Thymus (tissue), 11 donors: ENCODE measurements around the gene ARHGAP31. TPM values are rescaled to one million over a fixed set of nuclear protein-coding genes. Genes with fewer than 3 reads are reported as not detected.

ENCODE experiments used
- DNase-seq, 9 donors: peaks; one replicate each; pipeline ENCODE4 v3.0.0-alpha.2; 2013; ENCODE audit warnings: low spot score in 9 of 9, low read depth in 6 of 9, missing footprints in 1 of 9
- H3K27ac ChIP-seq, 2 donors: one replicate each; pipeline ENCODE4 v1.5.1; 2013; ENCODE audit warnings: control low read depth in 1 of 2, low read depth in 1 of 2, low read length in 1 of 2, mild to moderate bottlenecking in 1 of 2, moderate library complexity in 1 of 2
- H3K27me3 ChIP-seq, 2 donors: one replicate each; pipeline ENCODE4 v1.5.1; 2013; ENCODE audit warnings: low read length in 1 of 2; ENCODE audit not compliant: control insufficient read depth in 2 of 2, insufficient read depth in 1 of 2
- H3K36me3 ChIP-seq, 2 donors: one replicate each; pipeline ENCODE4 v1.5.1; 2013; ENCODE audit warnings: low read length in 1 of 2, mild to moderate bottlenecking in 1 of 2, moderate library complexity in 1 of 2; ENCODE audit not compliant: control insufficient read depth in 2 of 2, insufficient read depth in 2 of 2
- H3K4me1 ChIP-seq, 2 donors: one replicate each; pipeline ENCODE4 v1.5.1; 2013; ENCODE audit warnings: low read length in 2 of 2; ENCODE audit not compliant: control insufficient read depth in 2 of 2, insufficient read depth in 2 of 2
- H3K4me3 ChIP-seq, 2 donors: one replicate each; pipeline ENCODE4 v1.5.1; 2013; ENCODE audit warnings: low read length in 2 of 2, control low read depth in 1 of 2, mild to moderate bottlenecking in 1 of 2
- H3K9me3 ChIP-seq, 2 donors: one replicate each; pipeline ENCODE4 v1.5.1; 2013; ENCODE audit warnings: low read length in 1 of 2, mild to moderate bottlenecking in 1 of 2; ENCODE audit not compliant: control insufficient read depth in 2 of 2, insufficient read depth in 1 of 2
- WGBS: extraction: QIAGEN DNeasy Blood & Tissue Kit; methylation state at CpG from one replicate; pipeline ENCODE4 v1.1.7; 2013; 5-methylcytosine and 5-hydroxymethylcytosine counted together
- polyA plus RNA-seq: library from polyadenylated mRNA; stranded (reverse); fragments of 200-250 nt; gene quantifications from one replicate; pipeline ENCODE4 v1.2.3, GENCODE V29; 2013
- total RNA-seq: library from RNA; stranded (reverse); fragments of 120-200 nt; gene quantifications from one replicate; pipeline ENCODE4 v1.2.4, GENCODE V29; 2013
- donor health status: healthy.

ARHGAP31 gene
- total and polyA plus RNA-seq, 2 donors: 3.5 to 8.2 TPM

GRCh38 chr3:119443179-119443578 lies 149.0 kb downstream of the ARHGAP31 start:
- Histone ChIP-seq H3K27ac (no peak overlapping the region), H3K4me1 (no peaks in the 10 kb centered on the region), H3K9me3 (peaks cover 0 to 6% of the 10 kb centered on the region in 2 donors), H3K36me3 (peaks cover 21 to 45% of the 10 kb centered on the region in 2 donors), H3K4me3 (no peak overlapping the region), H3K27me3 (no peaks in the 10 kb centered on the region)
- no peak for DNase-seq

GRCh38 chr3:119444590-119444989 lies 150.4 kb downstream of the ARHGAP31 start:
- no peaks in the 10 kb centered on the region for H3K27me3 ChIP-seq
- 96% methylated on average over 2 of the region's 2 CpGs for WGBS

GRCh38 chr3:119453822-119454221 lies 159.6 kb downstream of the ARHGAP31 start:
- Histone ChIP-seq H3K27ac (no peak overlapping the region), H3K36me3 (peaks cover 30 to 57% of the 10 kb centered on the region in 2 donors), H3K4me1 (no peaks in the 10 kb centered on the region), H3K4me3 (no peak overlapping the region), H3K27me3 (no peaks in the 10 kb centered on the region), H3K9me3 (no peaks in the 10 kb centered on the region)
- DNase-seq: no peak
- WGBS: 100% methylated on average over 1 of the region's 1 CpG

More at GRCh38 chr3:119444590-119444989, 150.4 kb downstream of the ARHGAP31 start:
- H3K4me1 ChIP-seq: no peaks in the 10 kb centered on the region
- no peak for DNase-seq
- H3K36me3 ChIP-seq: peaks cover 21 to 52% of the 10 kb centered on the region in 2 donors
- H3K4me3 ChIP-seq: no peak overlapping the region
- no peak overlapping the region for H3K27ac ChIP-seq
- peaks cover 0 to 6% of the 10 kb centered on the region in 2 donors for H3K9me3 ChIP-seq

GRCh38 chr3:119456469-119456868 lies 162.3 kb downstream of the ARHGAP31 start:
- H3K27ac ChIP-seq: no peak overlapping the region
- WGBS: 97% methylated on average over 1 of the region's 1 CpG
- H3K27me3 ChIP-seq: no peaks in the 10 kb centered on the region
- DNase-seq: no peak
- peaks cover 35 to 65% of the 10 kb centered on the region in 2 donors for H3K36me3 ChIP-seq
- no peaks in the 10 kb centered on the region for H3K4me1 ChIP-seq
- H3K4me3 ChIP-seq: no peak overlapping the region
- H3K9me3 ChIP-seq: no peaks in the 10 kb centered on the region

GRCh38 chr3:119457246-119457645 lies 163.1 kb downstream of the ARHGAP31 start:
- no peak for DNase-seq
- 75% methylated on average over 4 of the region's 4 CpGs for WGBS
- peaks cover 0 to 4% of the 10 kb centered on the region in 2 donors for H3K4me1 ChIP-seq
- no peak overlapping the region for H3K27ac ChIP-seq
- peaks cover 35 to 71% of the 10 kb centered on the region in 2 donors for H3K36me3 ChIP-seq
- H3K4me3 ChIP-seq: no peak overlapping the region
- no peaks in the 10 kb centered on the region for H3K9me3 ChIP-seq
- no peaks in the 10 kb centered on the region for H3K27me3 ChIP-seq

GRCh38 chr3:119463171-119464169 lies 169.3 kb downstream of the ARHGAP31 start, which contains the start of gene TMEM39A:
TSS of gene TMEM39A (minus strand) at chr3:119463615. CDS start at chr3:119462074, 1,541 bp downstream.
- Histone ChIP-seq H3K27ac (peak within 1 kb of the TSS; percentile 81 to 90), H3K27me3 (no peaks in the 10 kb centered on the region), H3K9me3 (no peaks in the 10 kb centered on the region), H3K4me3 (peak within 1 kb of the TSS; percentile 77 to 95), H3K36me3 (peaks cover 7 to 23% of the 10 kb centered on the region in 2 donors), H3K4me1 (peaks cover 0 to 14% of the 10 kb centered on the region in 2 donors)
- WGBS: 4% methylated on average over 51 of the region's 51 CpGs
- peak; percentile 92 to 99 (median 97) for DNase-seq

GRCh38 chr3:119468041-119468440 lies 173.9 kb downstream of the ARHGAP31 start:
- H3K27me3 ChIP-seq: no peaks in the 10 kb centered on the region
- no peak overlapping the region for H3K4me3 ChIP-seq
- H3K4me1 ChIP-seq: peaks cover 6 to 24% of the 10 kb centered on the region in 2 donors
- H3K27ac ChIP-seq: no peak overlapping the region
- no peaks in the 10 kb centered on the region for H3K9me3 ChIP-seq
- 96% methylated on average over 2 of the region's 2 CpGs for WGBS
- DNase-seq: peak in 1 of 9 donors; percentile 7
- H3K36me3 ChIP-seq: peaks cover 9 to 19% of the 10 kb centered on the region in 2 donors

- Histone ChIP-seq H3K27me3 (no peaks in the 10 kb centered on the region), H3K36me3 (peaks cover 9 to 26% of the 10 kb centered on the region in 2 donors), H3K27ac (peak overlapping the region; percentile 46 to 80)
Observed at GRCh38 chr3:119469418-119470189, 175.4 kb downstream of the ARHGAP31 start.

More at GRCh38 chr3:119469418-119470189, 175.4 kb downstream of the ARHGAP31 start:
- Histone ChIP-seq H3K4me1 (peaks cover 6 to 18% of the 10 kb centered on the region in 2 donors), H3K9me3 (no peaks in the 10 kb centered on the region), H3K4me3 (peak overlapping the region; percentile 84 to 95)
- 11% methylated on average over 16 of the region's 16 CpGs for WGBS
- DNase-seq: peak in 6 of 9 donors; percentile 6 to 50 (median 24)
